NCI-H345 (cell line): ENCODE measurements around the gene GALNT8.
A peak's percentile ranks its signal among the peaks of the same experiment; 100 is the strongest.
"Not testable (repeated sequence)": the region's sequence is repeated elsewhere in the genome, so short reads cannot be mapped to it uniquely, and the experiment has no call there.

Source experiments
- DNase-seq: peaks from one replicate; lab custom pipeline; 2025; lab: John Stamatoyannopoulos, UW

GALNT8 gene, protein sequence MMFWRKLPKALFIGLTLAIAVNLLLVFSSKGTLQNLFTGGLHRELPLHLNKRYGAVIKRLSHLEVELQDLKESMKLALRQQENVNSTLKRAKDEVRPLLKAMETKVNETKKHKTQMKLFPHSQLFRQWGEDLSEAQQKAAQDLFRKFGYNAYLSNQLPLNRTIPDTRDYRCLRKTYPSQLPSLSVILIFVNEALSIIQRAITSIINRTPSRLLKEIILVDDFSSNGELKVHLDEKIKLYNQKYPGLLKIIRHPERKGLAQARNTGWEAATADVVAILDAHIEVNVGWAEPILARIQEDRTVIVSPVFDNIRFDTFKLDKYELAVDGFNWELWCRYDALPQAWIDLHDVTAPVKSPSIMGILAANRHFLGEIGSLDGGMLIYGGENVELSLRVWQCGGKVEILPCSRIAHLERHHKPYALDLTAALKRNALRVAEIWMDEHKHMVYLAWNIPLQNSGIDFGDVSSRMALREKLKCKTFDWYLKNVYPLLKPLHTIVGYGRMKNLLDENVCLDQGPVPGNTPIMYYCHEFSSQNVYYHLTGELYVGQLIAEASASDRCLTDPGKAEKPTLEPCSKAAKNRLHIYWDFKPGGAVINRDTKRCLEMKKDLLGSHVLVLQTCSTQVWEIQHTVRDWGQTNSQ

DNA sequence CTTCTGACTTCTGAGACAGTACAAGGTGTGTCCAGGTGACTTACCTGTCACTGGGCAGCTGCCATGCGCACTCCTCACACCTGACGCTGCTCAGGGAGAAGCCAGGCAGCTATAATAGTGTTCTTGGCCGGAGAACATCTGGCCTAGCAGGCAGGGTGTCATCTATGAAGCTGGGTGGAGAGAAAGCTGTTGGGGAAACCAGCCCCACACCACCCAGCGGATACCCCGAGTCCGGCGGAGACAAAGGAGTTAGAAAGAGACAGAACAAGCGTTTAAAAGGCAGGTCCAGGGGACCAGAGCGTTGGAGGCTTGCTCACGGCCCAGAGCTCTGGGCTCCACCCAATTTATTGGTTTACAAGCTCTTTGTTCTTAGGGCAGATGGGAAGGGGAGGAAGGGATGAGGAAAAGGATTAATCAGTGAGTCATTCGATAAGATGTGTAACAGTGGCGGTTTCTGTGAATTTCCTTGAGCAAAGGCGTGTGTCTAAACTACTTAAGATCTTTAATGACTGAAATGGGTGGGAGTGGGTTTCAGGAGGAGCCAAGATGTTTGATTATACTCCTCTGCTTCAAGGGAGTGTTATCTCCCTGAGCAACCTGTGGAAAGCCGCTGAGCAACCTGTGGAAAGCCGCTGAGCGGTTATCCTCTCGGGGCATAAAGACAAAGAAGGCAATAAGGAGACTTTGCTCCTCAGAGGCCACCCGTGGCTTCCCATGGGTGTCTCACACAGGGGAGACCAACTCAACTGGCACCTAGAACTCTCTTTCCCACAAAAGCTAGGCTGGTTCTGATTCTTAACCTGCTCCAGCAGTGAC lies at the start of gene GALNT8:
TSS of gene GALNT8 (plus strand) at position 580 of the 816 bp plus-strand sequence. CDS start 278 bp downstream, outside the sequence.
- no peak for DNase-seq

DNA sequence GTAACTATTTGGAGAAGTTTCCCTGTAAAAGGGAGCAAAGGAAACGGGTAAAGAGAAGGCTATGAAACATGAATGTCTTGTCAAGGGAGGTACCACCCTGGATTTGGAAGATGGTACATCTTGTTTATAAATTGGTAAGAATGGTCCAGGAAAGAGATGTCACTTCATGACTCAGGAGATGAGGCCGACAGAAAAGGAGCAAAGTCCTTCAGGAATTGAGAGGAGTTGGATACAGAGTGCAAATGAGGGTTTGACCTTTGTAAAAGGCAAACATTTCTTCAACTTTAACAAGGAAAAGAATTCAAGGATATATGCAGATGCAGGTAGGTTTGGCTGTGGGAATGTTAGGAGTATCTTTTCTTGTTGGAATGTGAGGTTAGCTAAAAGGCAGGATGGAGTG lies 40.5 kb upstream of the GALNT8 start:
- no peak for DNase-seq

DNA sequence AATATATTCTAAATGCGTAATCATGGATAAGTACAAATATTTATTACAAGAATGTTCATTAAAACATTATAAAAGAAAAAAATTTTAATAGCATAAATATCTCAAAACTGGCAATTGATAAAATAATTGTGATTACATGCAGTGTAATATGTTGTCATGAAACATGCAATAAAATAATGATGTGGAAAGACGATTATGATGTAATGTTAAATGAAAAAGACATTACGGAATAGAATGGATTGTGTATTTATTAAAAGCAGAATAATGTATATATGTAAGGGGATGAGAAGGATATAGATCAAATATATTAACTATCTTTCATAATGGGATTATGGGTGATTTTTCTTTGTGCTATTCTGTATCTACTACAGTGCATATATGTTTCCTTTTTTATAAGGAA lies 38.5 kb upstream of the GALNT8 start:
- DNase-seq: no peak

DNA sequence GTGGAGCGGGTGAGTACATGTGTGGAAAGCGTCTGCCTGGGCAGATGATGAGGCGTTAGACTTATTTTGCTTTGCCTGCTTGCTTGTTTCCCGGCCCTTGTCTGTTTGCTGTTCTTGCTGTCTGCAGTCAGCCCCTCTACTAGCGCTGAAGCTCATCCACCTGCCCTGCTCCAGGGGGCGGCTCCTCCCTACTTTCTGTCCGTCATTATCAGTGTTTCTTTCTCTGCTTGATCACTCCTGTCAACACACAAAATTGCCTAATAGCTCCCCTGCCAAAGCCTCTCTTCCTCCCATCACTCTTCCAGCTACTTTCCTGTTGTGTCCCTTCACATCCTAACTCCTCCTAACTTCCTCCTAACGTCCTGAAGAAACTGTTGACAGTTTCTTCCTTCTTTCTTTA lies 34.9 kb upstream of the GALNT8 start:
- no peak for DNase-seq

DNA sequence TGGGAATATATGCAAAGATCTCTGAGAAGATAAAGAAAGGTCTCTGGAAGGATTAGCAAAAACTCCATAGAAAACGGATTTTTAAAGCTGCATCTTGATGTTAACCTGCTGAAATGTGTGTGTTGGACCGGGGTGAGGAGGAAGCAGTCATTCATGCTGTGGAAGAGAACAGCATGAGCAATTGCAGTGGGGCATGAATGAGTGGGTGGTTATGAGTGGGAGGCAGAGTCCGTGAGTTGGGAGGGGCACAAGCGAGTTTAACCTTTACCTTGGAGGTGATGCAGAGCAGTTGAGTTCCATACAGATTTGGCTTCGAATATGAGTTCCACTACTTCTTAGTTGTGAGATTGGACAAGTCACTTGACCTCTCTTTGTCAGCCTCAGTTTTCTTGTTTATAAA lies 29.4 kb upstream of the GALNT8 start:
- no peak for DNase-seq

DNA sequence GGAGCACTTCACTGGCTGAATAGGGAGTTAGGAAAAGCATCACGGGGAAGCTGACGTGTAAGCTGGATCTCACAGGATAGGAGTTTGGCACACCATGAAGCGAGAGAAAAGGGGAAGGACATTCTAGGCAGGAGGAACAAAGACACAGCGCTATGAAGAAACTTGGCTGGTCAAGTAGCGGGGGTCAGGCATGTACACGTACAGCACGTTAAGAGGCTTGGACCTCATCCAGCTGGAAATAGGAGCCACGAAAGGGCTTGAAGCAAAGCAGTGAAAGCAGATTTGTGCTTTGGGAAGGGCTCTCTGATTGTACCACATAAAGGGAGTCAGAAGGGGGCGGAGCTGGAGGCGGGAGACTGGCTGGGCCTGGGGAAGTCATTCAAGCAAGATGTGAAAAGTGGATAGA lies 19.6 kb upstream of the GALNT8 start:
- peak; percentile 12 for DNase-seq

DNA sequence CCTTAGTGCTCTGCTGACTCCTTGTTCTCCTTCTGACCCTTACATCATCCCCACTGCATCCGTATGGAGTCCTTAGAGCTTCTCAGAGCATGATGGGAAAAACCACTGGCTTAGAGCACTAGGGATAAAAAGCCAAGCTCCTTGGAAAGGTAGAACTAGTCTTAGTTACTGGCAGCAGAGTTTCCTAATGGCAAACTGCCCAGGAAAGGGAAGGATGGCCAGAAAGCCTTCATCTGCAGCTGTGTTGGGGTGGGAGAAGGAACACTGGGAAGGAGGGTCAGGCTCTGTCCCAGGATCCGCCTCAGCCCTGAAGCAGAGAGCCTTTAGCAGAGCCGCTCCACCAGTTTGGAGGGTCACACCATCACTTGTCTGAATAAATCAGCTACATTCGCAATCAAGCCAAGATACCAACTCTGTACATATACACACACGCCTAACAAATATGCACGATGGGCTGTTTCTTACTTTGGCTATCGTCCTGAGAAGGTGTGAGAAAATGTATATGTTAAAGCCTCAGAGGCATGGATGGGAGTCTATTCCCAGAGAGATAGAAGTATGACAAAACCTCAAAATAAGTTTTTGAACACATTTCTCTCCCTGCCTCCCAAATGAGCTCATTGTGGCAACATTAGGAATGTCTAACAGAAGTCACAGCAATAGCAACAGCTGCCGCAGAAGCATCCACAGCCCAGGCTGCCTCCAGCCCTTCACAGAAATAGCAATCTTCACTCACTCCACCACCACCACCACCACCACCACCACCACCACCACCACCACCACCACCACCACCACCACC lies 18.6 kb upstream of the GALNT8 start:
- DNase-seq: no peak

DNA sequence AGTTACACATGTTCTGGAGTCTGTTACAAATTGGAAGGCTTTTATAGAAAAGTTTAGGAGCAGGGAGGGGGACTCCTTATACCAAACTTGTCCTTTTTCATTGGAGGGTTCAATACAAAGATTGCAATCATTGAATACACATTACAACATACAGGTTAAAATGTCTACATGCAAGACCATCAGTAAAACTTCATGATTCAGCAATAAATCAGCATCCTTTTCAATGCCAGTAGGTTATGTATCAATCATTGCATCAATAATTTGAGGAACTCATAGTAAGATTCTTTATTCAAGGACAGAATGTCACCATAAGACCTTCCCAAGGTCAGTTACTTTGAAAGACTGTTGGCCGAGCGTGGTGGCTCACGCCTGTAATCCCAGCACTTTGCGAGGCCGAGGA lies 16.5 kb upstream of the GALNT8 start:
- DNase-seq: no peak

DNA sequence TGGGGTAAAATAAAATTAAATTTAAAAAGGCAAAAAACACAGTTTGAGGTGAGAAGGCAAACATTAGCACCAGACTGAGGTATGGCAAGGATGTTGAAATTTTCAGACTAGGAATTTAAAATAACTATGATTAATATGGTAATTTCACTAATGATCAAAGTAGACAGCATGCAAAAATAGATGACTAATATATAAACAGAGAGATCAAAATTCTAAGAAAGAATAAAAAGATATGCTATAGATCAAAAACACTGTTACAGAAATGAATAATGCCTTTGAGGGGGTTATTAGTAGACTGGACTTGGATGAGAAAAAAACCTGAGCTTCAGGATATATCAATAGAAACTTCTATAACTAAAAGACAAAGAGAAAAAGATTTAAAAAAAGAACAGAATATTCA lies 14.4 kb upstream of the GALNT8 start:
- DNase-seq: no peak

DNA sequence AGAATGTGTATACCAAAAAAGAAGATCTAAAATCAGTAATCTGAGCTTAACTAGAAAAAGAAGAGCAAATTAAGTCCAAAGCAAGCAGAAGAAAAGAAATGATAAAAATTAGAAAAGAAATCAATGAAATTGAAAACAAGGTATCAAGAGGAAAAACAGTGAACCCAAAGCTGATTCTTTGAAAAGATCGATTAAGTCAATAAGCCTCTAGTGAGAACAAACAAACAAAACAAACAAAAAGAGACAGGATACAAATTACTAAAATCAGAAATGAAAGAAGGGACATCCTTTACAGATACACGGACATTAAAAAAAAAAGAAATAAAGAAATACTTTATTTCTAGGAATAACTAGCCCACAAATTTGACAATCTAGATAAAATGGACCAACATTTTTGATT lies 12.9 kb upstream of the GALNT8 start:
- DNase-seq: no peak

DNA sequence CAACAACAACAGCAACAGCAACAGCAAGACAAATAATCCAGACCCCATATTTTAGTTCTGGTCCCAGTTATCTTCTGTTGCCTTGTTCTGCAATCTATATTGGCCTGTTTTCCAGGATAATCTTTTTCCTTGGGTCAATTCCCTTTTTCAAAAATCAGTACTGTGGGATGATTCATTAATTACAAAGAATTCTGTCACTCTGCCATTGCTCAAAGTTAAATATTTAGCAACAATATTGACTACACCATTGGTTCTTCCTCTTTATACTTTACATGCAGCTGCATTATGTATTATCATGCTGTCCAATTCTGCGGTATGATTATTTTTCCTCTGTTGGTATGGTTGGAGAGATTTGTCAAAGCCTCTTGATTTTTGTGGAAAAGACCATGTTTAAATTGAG lies 10.1 kb upstream of the GALNT8 start:
- DNase-seq: no peak

DNA sequence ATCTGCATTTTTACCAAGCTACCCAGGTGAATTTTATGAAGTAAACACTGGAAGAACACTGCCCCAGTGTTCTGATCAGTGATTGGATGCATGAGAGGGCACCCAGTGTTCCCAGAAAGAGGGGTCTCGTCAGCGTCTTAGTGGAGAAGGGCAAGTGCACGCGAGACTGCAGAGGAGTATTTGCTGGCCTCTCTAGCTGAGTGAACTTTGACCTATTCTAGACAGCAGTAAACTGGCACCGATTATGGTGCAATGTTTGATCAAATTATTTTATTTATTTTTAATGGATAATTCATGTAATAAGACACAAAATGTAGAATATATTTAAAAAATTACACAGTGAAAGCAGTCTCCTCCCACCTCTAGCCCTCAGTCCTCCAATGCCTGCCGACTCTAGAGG lies 5.3 kb upstream of the GALNT8 start:
- no peak for DNase-seq

DNA sequence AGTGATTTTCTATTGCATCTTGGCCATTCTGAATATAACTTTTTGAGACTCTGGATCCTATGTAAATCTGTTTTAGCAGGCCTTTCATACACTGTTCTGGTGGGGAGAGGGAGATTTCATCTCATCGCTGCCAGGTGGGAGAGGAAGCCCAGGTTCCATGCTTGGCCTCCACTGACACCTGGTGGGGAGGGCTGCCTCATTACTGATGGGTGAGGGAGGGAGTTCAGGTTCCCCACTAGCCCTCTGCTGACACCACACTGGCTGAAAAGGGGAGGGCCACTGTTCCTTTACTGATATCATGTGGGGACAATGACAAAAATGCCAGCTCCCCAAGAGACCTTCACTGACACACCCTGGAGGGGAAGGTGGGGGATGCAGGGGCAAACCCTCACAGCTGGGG lies 2.4 kb upstream of the GALNT8 start:
- DNase-seq: no peak

DNA sequence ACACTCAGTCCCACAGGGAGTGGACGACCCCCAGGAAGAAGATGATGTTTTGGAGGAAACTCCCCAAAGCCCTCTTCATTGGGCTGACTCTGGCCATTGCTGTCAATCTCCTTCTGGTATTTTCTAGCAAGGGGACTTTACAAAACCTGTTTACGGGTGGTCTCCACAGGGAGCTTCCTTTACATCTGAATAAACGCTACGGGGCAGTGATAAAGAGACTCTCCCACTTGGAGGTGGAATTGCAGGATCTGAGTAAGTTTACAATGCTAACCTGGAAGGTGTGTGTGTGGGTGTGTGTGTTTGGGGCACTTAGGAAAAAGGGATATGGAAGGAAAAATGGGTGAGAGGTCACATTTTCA lies 416 bp downstream of the GALNT8 start:
- no peak for DNase-seq

DNA sequence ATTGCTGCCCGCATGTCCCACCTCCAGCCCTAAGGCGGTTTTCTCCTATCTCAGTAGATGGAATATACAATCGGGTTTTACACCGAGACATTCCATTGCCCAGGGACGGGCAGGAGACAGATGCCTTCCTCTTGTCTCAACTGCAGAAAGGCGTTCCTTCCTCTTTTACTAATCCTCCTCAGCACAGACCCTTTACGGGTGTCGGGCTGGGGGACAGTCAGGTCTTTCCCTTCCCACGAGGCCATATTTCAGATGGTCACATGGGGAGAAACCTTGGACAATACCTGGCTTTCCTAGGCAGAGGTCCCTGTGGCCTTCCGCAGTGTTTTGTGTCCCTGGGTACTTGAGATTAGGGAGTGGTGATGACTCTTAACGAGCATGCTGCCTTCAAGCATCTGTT lies 1.4 kb downstream of the GALNT8 start:
- DNase-seq: not testable (repeated sequence)

DNA sequence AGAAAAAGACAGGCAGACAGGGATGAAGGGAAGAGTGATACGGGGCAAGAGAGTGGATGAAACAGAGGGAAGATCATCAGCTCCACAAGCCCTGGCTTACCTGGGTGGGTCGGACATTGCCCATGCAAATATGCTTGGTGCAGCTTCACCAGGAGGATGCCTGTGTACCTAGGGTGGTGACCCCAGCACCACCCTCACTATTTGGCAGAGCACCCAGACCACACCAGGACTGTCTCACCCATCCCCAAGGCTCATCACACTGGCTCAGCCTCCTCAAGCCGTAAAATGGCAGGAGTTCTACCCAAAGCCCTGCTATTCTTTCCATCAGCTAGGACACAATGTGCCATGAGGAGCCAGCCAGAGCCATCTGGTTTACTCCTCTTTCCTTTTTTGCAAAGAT lies 3.0 kb downstream of the GALNT8 start:
- no peak for DNase-seq

DNA sequence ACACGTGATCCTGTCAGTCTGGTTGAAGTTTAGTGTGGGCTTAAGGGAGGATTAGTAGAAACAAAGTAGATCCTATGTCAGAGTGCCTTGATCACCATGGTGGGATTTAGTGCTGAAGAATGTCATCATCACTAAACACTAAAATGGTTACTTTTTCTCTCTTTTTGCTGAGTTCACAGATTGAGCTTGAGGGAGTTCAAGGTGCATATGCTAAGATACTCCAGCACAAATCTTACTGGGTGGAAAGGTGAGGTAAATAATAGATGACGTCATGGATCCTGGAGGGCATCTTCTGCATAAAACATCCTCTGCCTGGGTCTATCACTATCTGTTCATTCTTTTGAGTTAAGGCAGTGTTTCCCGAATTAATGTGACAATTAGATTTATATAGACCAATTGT lies 4.9 kb downstream of the GALNT8 start:
- DNase-seq: no peak

DNA sequence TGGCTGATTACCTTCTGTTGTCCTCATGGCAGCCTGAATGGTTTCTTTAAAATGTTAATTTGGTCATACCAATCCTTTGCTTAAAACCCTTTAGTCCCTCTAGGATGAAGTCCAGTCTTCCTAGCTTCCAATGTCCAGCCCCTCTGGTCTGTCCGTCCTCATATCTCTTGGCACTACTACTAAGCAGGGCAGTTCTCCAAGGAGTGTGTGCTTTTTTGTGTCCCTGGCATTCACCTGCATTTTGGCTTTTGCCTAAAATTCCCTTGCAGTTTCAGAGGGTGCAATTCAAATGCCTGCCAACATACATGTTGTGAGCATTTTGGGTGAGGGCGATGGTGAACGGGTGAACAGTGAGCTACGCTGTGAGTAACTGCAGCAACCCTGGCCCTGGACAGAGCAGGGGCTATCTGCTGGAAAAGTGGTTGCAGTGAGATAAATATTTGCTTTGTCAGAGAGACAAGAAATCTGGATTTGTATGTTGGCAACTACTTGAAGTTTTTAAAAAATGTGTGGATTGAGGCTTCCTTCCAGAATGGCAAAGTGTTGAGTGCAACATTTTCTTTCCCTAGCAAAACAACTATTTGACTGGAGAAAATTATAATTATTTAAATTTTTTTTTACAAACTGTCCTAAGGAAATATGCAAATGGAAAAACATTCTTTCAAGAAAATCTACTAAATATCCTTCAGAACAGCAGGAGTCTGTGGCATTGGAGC lies 14.6 kb downstream of the GALNT8 start:
- no peak for DNase-seq

DNA sequence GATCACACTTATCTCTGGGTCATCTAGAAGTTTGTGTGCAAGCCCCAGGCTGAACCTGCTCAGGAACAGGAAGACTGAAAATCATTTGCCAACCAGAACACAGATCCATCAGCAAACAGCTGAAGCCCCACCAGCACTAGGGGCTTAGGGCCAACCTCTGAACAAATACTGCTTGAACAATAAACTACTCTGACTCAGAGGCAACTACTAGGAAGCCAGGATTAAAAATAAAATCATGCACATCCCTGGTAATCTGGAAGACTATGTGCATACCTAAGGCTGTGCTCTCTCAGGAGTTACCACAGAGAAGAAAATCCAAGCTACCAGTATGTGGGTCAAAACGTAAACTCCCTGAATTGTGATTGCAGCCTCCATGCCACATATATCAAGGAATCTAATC lies 15.9 kb downstream of the GALNT8 start:
- DNase-seq: no peak

DNA sequence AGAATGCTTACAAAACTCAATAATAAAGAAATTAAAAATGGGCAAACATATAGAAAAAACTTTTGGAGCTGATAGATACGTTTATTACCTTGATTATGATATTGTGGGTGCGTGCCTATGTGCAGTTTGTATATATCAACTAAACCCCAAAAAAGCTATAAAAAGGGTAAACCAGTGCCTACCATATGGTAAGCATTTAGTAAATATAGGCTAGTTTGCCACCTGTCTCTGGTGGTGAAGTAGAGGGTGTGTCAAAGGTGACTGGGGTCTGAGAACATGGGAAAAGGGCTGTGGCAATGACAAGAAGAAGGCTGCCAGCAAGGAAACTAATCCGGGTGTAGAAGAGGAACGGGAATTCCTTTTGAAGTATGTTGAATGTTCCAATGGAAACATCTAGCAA lies 18.3 kb downstream of the GALNT8 start:
- DNase-seq: no peak

DNA sequence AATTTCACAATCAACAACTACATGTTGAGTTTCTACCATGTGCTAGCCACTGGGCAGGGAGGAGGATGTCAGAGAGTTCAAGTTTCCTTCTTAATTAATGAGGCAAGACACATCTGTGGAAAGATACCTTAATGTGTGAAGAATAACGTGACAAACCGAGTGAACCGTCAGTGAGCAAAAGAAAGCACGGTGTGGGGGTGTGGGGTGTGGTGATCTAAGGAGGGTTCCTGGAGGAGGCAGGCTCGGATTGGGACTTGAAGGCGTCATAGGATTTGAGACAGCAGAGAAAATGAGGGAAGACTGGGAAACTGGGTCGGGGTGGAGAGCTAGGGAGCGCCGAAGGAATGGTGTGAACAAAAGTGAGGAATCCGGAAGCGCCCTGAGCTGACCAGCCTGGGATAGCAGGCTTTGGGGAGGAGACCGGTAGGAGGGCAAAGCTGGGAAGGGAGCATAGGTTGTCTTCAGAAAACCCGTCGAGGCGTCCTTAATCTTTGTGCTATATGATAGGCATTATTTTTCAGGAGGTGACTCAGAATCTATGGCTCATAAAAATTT lies 22.3 kb downstream of the GALNT8 start:
- no peak for DNase-seq
